Heart right ventricle (tissue), 16 donors: ENCODE data around the gene CBLL2. TPM values are rescaled to one million over a fixed set of nuclear protein-coding genes. Genes with fewer than 3 reads are reported as not detected.

Source experiments
- ATAC-seq, 8 donors: fragments of 200-7000 bp; cut with Tn5 transposase; one replicate each; pipeline ENCODE4 v1.9.1; 2020; ENCODE audit warnings: mild to moderate bottlenecking in 8 of 8, moderate library complexity in 8 of 8, moderate number of reproducible peaks in 1 of 8
- DNase-seq, 2 donors: peaks; one replicate each; pipeline ENCODE4 v3.0.0-alpha.2; 2020
- H3K27ac ChIP-seq, 10 donors: fragments of 200-600 bp; sonication (generic) in 2 of 10; one replicate each; pipeline versions ENCODE4 v1.5.0 to v1.8.0; 2020 to 2022; ENCODE audit warnings: mild to moderate bottlenecking in 3 of 10
- H3K27me3 ChIP-seq, 7 donors: fragments of 200-600 bp; one replicate each; pipeline ENCODE4 v1.8.0; 2021 to 2022; ENCODE audit warnings: mild to moderate bottlenecking in 2 of 7
- H3K36me3 ChIP-seq, 9 donors: fragments of 200-600 bp; sonication (generic) in 1 of 9; one replicate each; pipeline versions ENCODE4 v1.5.0 to v1.8.0; 2020 to 2022; ENCODE audit warnings: mild to moderate bottlenecking in 2 of 9
- H3K4me1 ChIP-seq, 9 donors: fragments of 200-600 bp; sonication (generic) in 1 of 9; one replicate each; pipeline versions ENCODE4 v1.5.0 to v1.8.0; 2020 to 2022; ENCODE audit warnings: mild to moderate bottlenecking in 4 of 9
- H3K4me3 ChIP-seq, 10 donors: fragments of 200-600 bp; sonication (generic) in 2 of 10; one replicate each; pipeline versions ENCODE4 v1.5.0 to v1.8.0; 2020 to 2022; ENCODE audit warnings: mild to moderate bottlenecking in 7 of 10, moderate library complexity in 2 of 10
- H3K9me3 ChIP-seq, 11 donors: fragments of 200-600 bp in 10 of 11; sonication (generic) in 2 of 11; one replicate each; pipeline versions ENCODE4 v1.5.0 to v1.8.0; 2013 to 2022; ENCODE audit warnings: mild to moderate bottlenecking in 2 of 11, control low read depth in 1 of 11, moderate library complexity in 1 of 11
- WGBS, 2 donors: extraction: QIAGEN DNeasy Blood & Tissue Kit; methylation state at CpG; one replicate each; pipeline ENCODE4 v1.1.7; 2013; ENCODE audit warnings: inconsistent platforms in 1 of 2; 5-methylcytosine and 5-hydroxymethylcytosine counted together
- intact Hi-C, 10 donors: fragments of 100-400 bp; cut with DNase I; formaldehyde crosslinking; loops; one replicate each; pipeline versions ENCODE4 v1.11.1 to v1.14.2; 2022
- long read RNA-seq, 3 donors: library from polyadenylated mRNA; unstranded; transcript quantifications; one replicate each; pipeline ENCODE4 v2.0.0, GENCODE V29; 2020 to 2021
- polyA plus RNA-seq, 2 donors: library from polyadenylated mRNA; stranded (reverse); fragments of 200-250 nt; gene quantifications; one replicate each; pipeline ENCODE4 v1.2.3, GENCODE V29; 2013
- total RNA-seq, 10 donors: library from RNA; stranded (reverse); fragmentation: NEBNext Ultra II Directional in 3 of 10; extraction: Animal tissue kit (Norgen Biotek cat#: 25700) in 3 of 10; gene quantifications; one replicate each; pipeline versions ENCODE4 v1.2.1 to v1.2.4, GENCODE V29; 2021 to 2023
- TF ChIP-seq, protein P1 (sequence below), 9 donors: fragments of 200-600 bp; sonication (generic) in 2 of 9; IDR thresholded peaks; one replicate each; pipeline versions ENCODE4 v1.5.0 to v1.8.0; 2021 to 2022; ENCODE audit warnings: antibody characterized with exemption in 9 of 9, mild to moderate bottlenecking in 5 of 9, moderate library complexity in 1 of 9
- donor health status: Arrhythmogenic right ventricular cardiomyopathy.
- donor health status: ischemic (EF 13 %, LVEDD 7.1; RV severe dilation, severe dysfunction).
- donor health status: healthy with polysubstance abuse.
- donor health status: DM: no; HTN: yes; CAD: no.
- donor health status: DM: no; HTN: no; CAD: no.
- donor health status: ischemic (EF 25% LVEDD 6.9; RV normal size, moderate dysfunction).
- donor health status: ischemic (EF 25% LVEDD 5.7; RV mildly dilated, moderate dysfunction).
- donor health status: healthy.
- donor health status: DM: yes; HTN: yes; CAD: no.
- donor health status: Ischemic cardiomyopathy.
- donor health status: ischemic (EF 35%, LVEDD 5.7; RV mildly dilated, moderate dysfunction).
- donor health status: nonischemic (EF 11% LVEDD 7.7; RV severe dilation, severe dysfunction).
- donor health status: DM: yes; HTN: yes; CAD: no.
- donor health status: PGD.
- donor health status: ischemic (EF 29% LVEDD 5.4; RV normal size, mild dysfunction).
- donor health status: nonischemic (EF 23%, LVEDD 6.1; RV moderate dilation, normal function).

CBLL2 gene
- total RNA-seq = not detected
- not detected for polyA plus RNA-seq
- long read RNA-seq, donor 1 = 0 reads
- long read RNA-seq, donor 2 = 0 reads
- long read RNA-seq, donor 3 = 0 reads

DNA sequence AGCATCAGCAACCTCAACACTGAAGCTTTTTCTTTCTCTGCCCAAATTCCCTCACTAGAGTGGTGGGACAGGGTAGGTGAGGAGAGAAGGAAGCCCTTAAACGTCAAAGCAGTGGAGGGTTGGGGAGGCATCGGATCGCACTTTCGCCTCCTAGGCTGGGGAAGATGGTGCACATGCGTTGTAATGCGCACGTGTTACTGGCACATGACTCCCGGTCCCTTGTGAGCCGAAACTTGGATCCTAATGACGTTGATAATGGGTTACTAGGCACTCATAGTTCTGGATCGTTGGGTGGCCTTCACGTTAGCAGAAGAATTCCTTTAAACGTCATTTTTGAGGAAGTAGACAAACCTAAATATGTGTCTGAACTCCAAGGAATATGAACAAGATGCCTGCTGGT, at the start of gene CBLL2:
CBLL2 (plus strand) TSS at position 301 of the 400 bp plus-strand sequence; CDS start at position 380, 79 bp downstream.
- no peak within 1 kb of the TSS for H3K27ac ChIP-seq
- H3K36me3 ChIP-seq = no peaks in the 10 kb centered on the region
- WGBS, 2 donors = 89 to 90% methylated on average over 13 of the region's 13 CpGs
- H3K4me3 ChIP-seq = no peak within 1 kb of the TSS
- intact Hi-C loops = no loop called here
- H3K27me3 ChIP-seq = no peaks in the 10 kb centered on the region
- TF ChIP-seq, protein P1, sequence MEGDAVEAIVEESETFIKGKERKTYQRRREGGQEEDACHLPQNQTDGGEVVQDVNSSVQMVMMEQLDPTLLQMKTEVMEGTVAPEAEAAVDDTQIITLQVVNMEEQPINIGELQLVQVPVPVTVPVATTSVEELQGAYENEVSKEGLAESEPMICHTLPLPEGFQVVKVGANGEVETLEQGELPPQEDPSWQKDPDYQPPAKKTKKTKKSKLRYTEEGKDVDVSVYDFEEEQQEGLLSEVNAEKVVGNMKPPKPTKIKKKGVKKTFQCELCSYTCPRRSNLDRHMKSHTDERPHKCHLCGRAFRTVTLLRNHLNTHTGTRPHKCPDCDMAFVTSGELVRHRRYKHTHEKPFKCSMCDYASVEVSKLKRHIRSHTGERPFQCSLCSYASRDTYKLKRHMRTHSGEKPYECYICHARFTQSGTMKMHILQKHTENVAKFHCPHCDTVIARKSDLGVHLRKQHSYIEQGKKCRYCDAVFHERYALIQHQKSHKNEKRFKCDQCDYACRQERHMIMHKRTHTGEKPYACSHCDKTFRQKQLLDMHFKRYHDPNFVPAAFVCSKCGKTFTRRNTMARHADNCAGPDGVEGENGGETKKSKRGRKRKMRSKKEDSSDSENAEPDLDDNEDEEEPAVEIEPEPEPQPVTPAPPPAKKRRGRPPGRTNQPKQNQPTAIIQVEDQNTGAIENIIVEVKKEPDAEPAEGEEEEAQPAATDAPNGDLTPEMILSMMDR (IDR thresholded peaks at IDR 0.05) = no peak
- ATAC-seq = no peak
- H3K4me1 ChIP-seq = no peaks in the 10 kb centered on the region
- H3K9me3 ChIP-seq = no peaks in the 10 kb centered on the region
- DNase-seq = no peak

GRCh38 chrX:22234380-22234779, 38.3 kb upstream of the CBLL2 start:
- Histone ChIP-seq H3K27ac (no peak overlapping the region), H3K4me1 (no peaks in the 10 kb centered on the region), H3K27me3 (no peaks in the 10 kb centered on the region), H3K4me3 (no peak overlapping the region), H3K9me3 (no peaks in the 10 kb centered on the region), H3K36me3 (no peaks in the 10 kb centered on the region)
- TF ChIP-seq, protein P1 (IDR thresholded peaks at IDR 0.05) = no peak
- intact Hi-C loops = no loop called here
- ATAC-seq = no peak
- WGBS, 2 donors = 75 to 83% methylated on average over 4 to 6 of the region's 6 CpGs
- no peak for DNase-seq

- H3K9me3 ChIP-seq = no peaks in the 10 kb centered on the region
- H3K36me3 ChIP-seq = no peaks in the 10 kb centered on the region
- no peaks in the 10 kb centered on the region for H3K4me1 ChIP-seq
- H3K4me3 ChIP-seq = no peak overlapping the region
- 76 to 80% methylated on average over 2 of the region's 2 CpGs for WGBS, 2 donors
- H3K27me3 ChIP-seq = no peaks in the 10 kb centered on the region
- DNase-seq (no peak), ATAC-seq (no peak)
- no peak overlapping the region for H3K27ac ChIP-seq
- TF ChIP-seq, protein P1 (IDR thresholded peaks at IDR 0.05) = no peak
- intact Hi-C loops = no loop called here
Measured at GRCh38 chrX:22237479-22237878, 35.2 kb upstream of the CBLL2 start.

DNA sequence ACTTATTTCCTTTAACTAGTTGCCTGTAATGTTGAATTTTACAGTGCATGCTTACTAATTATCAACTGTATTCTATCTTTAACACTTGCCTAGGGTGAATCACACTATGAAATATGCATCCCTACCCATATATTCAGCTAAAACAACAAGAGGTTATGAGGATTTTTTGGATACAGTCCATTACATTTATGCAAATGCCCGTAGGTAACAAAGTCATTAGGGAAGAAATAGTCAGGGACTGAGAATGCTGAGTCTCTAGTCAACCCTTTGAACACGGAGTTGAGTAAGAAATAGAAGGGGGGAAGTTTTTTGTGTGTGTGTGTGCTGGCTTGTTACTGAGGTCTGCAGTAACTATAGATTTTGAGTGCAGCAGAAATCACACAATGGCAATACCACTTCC, 26.1 kb upstream of the CBLL2 start:
- Histone ChIP-seq H3K4me1 (no peaks in the 10 kb centered on the region), H3K27me3 (no peaks in the 10 kb centered on the region), H3K4me3 (no peak overlapping the region), H3K9me3 (peaks cover 0 to 4% (median 0%) of the 10 kb centered on the region in 11 donors), H3K27ac (no peak overlapping the region), H3K36me3 (no peaks in the 10 kb centered on the region)
- TF ChIP-seq, protein P1 (IDR thresholded peaks at IDR 0.05) = no peak
- DNase-seq (no peak), ATAC-seq (no peak)
- 77 to 84% methylated on average over 2 of the region's 2 CpGs for WGBS, 2 donors
- intact Hi-C loops = no loop called here
